ENCODE data around the gene ALKBH5. TPM values are rescaled to one million over a fixed set of nuclear protein-coding genes. Genes with fewer than 3 reads are reported as not detected.

The ALKBH5 gene
- total RNA-seq, 1 experiment from 2014 or later: 105 TPM

GRCh38 chr17:18151290-18151689 is 32.3 kb upstream of the ALKBH5 start (continued):
- no peak for TF ChIP-seq FOXP4 (CRISPR knock-in tag; IDR thresholded peaks at IDR 0.05)

- no peak for DNase-seq (ENCODE audit: low spot score)
- Mint-ChIP-seq H3K9me3 (no peaks in the 10 kb centered on the region), H3K27ac (no peak overlapping the region), H3K4me1 (peaks cover 13% of the 10 kb centered on the region), H3K36me3 (no peaks in the 10 kb centered on the region), H3K4me3 (no peak overlapping the region), H3K27me3 (ENCODE audit: low read depth) (no peaks in the 10 kb centered on the region; the same call in 1 of the 2 replicates)
- ChIA-PET POLR2A (no interaction called here), CTCF (interaction anchor here (6.3 kb wide), 1 partner anchor 14 kb away, joined by 89 read pairs; no protein-coding TSS in a partner anchor)
- no peak for ATAC-seq
- TF ChIP-seq HMGXB4 (CRISPR knock-in tag; IDR thresholded peaks at IDR 0.05): no peak
- TF ChIP-seq KAT7 (CRISPR knock-in tag; IDR thresholded peaks at IDR 0.05; ENCODE audit: borderline replicate concordance): no peak
- TF ChIP-seq NFE2L1 (CRISPR knock-in tag; IDR thresholded peaks at IDR 0.05): no peak
- no peak for TF ChIP-seq HMGA2 (CRISPR knock-in tag; IDR thresholded peaks at IDR 0.05)
- TF ChIP-seq ELF4 (CRISPR knock-in tag; IDR thresholded peaks at IDR 0.05; ENCODE audit: low read depth): no peak
- TF ChIP-seq ZSCAN18 (CRISPR knock-in tag; IDR thresholded peaks at IDR 0.05): no peak
- no peak for TF ChIP-seq PRRX2 (CRISPR knock-in tag; IDR thresholded peaks at IDR 0.05)
- no peak for TF ChIP-seq FOXP1 (CRISPR knock-in tag; IDR thresholded peaks at IDR 0.05; ENCODE audit: borderline replicate concordance)
- no peak for TF ChIP-seq STAT6 (CRISPR knock-in tag; conservative IDR thresholded peaks at IDR 0.05; ENCODE audit: low read depth)
- no peak for TF ChIP-seq SMAD4 (CRISPR knock-in tag; IDR thresholded peaks at IDR 0.05)
- TF ChIP-seq GRHL2 (CRISPR knock-in tag; IDR thresholded peaks at IDR 0.05; ENCODE audit: insufficient replicate concordance, severe bottlenecking): no peak
- no peak for TF ChIP-seq ARID4B (CRISPR knock-in tag; IDR thresholded peaks at IDR 0.05; ENCODE audit: borderline replicate concordance)
- no peak for TF ChIP-seq NR3C1 (CRISPR knock-in tag; conservative IDR thresholded peaks at IDR 0.05; ENCODE audit: low read depth)
- TF ChIP-seq MLX (CRISPR knock-in tag; IDR thresholded peaks at IDR 0.05): no peak
- TF ChIP-seq CREB1 (CRISPR knock-in tag; IDR thresholded peaks at IDR 0.05): no peak
- TF ChIP-seq E2F5 (CRISPR knock-in tag; IDR thresholded peaks at IDR 0.05): no peak
- TF ChIP-seq ATF3 (CRISPR knock-in tag; conservative IDR thresholded peaks at IDR 0.05): no peak
- no peak for TF ChIP-seq CREM (CRISPR knock-in tag; IDR thresholded peaks at IDR 0.05)
- TF ChIP-seq TP53 (CRISPR knock-in tag; IDR thresholded peaks at IDR 0.05): no peak
These were observed 28.4 kb upstream of the ALKBH5 start for GRCh38 chr17:18155179-18155578.

Data from WTC11 (cell line).